ENCODE results near the gene GPR25.
"Not testable (repeated sequence)": the region's sequence is repeated elsewhere in the genome, so short reads cannot be mapped to it uniquely, and the experiment has no call there.

Gene GPR25

DNA sequence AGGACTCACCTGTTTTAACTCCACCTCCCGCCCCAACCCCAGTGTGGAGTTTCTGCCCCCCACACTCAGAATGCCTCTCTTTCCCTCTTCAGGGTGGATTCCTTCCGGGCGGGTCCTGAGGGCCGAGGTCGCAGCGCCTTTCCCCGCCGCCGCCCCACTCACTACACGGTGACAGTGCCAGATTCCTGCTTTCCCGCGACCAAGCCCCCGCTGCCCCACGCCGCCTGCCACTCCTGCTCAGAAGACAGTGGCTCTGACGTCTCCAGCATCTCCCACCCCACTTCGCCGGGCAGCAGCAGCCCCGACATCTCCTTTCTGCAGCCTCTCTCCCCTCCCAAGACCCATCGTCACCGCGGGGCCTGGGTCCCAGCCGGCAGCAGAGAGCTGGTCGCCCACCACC lies 38.6 kb downstream of the GPR25 start:
- no peak for DNase-seq (ENCODE audit: low read depth in 2 of 2, low spot score in 1 of 2)

DNA sequence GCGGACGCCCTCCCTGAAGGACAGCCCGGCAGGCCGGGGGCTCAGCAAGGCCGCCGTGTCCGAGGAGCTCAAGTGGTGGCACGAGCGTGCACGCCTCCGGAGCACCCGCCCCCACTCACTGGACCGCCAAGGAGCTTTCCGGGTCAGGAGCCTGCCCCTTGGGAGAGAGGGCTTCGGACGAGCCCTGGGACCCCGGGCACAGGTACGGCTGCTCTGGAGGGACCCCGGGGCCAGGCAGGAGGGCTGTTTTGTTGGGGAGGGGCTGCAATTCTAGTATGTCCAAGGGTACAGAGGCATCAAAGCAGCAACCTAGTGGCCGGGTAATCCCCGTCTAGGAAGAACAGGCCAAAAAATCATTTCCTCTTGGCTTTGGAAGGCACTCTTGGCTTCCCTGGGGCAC lies 39.2 kb downstream of the GPR25 start:
- DNase-seq (ENCODE audit: low read depth in 2 of 2, low spot score in 1 of 2) = not testable (repeated sequence)

DNA sequence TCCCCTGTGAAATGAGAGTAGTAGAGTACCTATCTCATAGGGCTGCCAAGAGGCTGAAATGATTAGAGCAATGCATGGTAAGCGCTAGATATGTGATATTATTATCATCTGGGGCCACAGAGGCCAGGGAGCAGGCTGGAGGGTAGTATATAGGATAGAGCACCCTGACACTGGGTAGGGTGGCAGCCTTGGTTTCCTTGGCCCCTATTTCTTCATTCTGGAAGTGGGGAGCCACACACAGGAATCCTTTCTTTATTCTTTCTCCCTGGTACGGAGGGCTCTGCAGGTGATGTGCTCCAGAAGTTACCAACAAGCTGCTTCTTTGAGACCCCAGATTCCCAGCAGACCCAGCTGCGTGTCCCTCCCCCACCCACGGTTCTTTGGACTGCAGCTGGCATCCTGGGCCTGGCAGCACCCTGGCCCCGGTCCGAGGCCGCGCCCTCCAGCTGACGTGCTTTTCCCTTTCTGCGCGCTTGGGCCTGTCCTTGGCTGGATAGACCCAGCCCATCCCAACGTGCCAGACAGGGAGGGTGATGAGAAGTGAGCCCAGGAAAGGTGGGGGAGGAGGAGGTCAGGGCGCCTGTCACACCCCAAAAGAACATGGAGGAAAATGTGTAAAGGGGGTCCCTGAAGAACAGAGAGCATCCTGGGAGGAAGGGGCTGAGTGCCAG lies 40.1 kb downstream of the GPR25 start:
- DNase-seq (ENCODE audit: low read depth in 2 of 2, low spot score in 1 of 2) = no peak

DNA sequence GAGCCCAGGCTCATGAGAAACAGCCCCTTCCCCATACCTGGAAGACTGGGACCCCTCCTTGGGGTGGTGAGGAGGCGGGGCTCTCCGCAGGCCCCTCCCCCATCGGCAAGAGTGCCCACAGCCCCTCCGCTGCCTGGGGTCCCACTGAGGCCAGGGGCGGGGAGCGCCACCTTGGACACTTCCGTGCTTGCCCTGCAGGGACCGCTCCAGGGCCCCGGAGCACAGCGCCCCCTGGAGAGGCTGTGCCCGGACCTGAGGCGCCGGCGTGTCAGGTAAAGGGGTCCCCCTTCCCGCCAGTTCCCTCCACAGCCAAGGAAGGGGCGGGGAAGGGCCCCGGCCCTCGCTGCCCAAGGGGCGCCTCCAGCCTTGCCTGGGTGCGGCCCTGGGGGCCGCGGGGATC lies 43.4 kb downstream of the GPR25 start:
- DNase-seq (ENCODE audit: low read depth in 2 of 2, low spot score in 1 of 2) = no peak

DNA sequence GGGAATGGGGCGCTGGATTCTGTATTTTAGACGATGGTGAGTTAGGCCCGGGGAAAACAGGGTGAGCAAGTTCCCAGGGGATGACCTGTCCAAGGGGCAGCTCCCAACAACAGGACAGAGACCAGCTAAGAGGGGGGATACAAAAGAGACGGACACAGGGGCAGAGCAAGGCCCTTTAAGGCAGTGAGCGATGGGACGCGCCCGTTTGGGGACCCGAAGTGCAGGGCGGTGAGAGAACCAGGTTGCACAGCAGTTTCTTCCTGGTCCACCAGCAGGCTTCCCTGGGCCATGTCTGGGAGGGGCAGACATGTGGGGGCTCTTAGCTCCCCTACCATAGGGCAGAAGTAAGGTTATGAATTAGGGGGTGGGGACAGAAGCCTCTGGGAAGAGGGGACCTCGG lies 43.9 kb downstream of the GPR25 start:
- no peak for DNase-seq (ENCODE audit: low read depth in 2 of 2, low spot score in 1 of 2)

DNA sequence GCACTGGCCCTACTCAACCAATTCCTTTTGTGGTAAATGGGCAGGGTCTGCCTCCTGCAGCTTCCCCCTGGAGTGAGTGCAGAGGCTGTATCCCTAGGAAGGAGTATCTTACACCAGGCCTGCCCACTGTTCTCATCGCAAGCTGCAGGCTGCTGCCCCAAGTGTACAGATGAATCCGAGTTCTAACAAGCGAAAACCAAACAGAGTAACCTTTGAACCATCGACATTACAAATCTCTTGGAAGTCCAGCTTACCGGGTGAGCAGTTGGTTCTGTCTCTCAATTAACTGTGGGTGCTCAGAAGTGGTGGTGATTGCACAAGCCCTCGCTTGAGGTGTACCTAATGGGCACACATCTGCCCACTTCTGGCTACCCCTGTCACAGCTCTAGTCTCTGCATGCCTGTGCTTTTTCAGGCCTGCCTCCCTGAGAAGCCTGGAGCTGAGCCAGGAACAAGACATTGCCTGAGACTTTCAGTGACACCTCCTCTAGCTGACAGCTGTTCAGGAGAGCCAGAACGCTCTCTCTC lies 44.6 kb downstream of the GPR25 start:
- DNase-seq (ENCODE audit: low read depth in 2 of 2, low spot score in 1 of 2) = no peak

DNA sequence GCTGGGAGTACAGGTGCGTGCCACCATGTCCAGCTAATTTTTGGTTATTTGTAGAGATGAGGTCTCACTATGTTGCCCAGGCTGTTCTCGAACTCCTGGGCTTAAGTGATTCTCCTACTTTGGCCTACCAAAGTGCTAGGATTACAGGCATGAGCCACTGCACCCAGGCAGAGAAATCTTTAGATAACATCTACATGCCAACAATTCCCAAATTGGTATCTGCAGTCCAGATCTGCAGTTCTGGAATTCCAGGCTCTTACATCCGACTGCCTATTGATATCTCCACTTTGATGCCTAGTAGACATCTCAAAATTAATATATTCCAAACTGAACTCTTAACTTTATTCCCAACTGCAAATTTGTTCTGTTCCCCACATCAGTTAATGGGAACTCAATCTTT lies 45.2 kb downstream of the GPR25 start:
- no peak for DNase-seq (ENCODE audit: low read depth in 2 of 2, low spot score in 1 of 2)

DNA sequence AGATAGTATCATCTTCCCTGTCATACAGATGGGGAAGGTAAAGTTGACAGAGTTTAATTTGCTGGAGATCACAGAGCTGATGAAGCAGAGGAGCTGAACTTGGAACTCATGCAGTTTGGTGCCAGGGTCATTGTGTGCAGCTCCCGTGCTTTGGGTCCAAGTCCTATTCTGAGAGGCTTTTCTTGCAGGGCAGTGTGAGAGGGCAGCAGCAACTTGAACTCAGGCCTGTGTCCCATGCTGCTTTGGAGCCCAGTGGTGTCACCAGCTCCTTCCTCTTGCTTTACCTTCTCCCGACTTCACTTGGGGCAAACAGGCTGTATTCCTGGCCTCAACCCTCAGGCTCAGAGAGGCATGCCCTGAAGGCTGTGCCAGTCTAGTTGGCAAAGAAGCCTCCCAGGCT lies 46.6 kb downstream of the GPR25 start:
- no peak for DNase-seq (ENCODE audit: low read depth in 2 of 2, low spot score in 1 of 2)

DNA sequence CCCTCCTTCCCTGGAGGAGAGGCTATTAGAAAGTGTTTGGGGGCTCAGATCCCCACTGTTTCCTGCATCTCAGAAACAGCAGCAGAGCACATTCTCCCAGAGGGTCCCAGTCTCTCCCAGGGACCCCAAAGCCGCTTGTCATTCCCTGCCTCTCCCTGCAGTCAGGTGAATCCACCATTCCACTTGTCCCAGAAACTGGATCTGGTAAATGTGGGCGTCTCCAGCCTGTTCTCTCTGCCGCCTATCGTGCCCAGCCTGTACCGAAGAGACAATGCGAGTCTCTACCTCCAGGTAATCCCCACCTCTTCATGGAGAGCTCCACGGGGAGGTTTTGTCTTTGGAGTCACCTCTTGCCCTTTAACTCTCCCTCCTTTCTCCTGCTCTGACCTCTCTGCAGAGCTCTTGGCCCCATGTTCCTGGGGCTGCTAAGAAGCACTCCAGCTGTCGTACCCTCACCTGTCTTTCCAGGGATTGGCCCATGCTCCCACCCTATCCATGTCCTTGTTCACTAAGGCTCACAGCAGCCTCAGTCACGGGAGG lies 48.9 kb downstream of the GPR25 start:
- no peak for DNase-seq (ENCODE audit: low read depth in 2 of 2, low spot score in 1 of 2)

DNA sequence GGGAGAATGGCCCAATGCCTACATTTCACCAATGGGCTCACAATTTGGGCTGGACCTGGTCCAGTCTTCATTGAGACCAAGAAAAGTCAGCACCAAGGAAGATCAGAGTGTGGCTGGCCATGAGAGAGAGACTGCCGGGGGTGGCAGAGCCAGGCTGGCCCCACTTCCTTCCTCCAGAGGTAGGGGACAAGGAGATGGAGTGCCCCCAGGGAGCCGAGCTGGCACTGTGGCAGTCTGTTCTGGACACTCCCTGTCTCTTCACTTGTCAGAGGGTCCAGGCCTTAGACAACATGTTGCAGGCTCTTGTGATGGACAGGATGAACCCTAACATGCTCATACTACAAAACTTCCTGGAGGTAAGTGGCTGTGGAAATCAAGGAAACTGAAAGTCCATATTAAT lies 49.6 kb downstream of the GPR25 start:
- no peak for DNase-seq (ENCODE audit: low read depth in 2 of 2, low spot score in 1 of 2)

DNA sequence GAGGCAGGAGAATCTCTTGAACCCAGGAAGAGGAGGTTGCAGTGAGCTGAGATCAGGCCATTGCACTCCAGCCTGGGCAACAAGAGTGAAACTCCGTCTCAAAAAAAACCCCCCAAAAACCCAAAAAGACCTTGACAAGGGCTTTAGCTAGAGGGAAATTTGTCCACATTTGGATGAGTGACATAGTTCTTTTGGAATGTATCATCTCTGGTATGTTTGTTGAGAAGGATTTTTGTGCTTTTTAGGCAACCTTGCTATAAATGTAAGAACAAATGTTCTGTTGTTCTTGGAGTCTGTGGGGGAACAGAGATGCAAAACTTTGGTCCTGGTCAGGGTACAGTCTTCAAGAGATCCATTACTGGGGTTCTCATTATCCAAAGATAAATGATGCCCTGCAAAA lies 50.8 kb downstream of the GPR25 start:
- DNase-seq (ENCODE audit: low read depth in 2 of 2, low spot score in 1 of 2) = no peak

All from stimulated activated CD8-positive, alpha-beta memory T cell treated with anti-CD3 and anti-CD28 coated beads, Interleukin-4, amount 100 ng/mL, for 1 hour (primary cell).